Esophagus squamous epithelium (tissue), 4 donors: Measurements from ENCODE around the gene TSTD1.

Experiments used
- POLR2A ChIP-seq, 4 donors: fragments of 450-650 bp; IDR thresholded peaks; one replicate each; pipeline ENCODE4 v1.6.1; 2017; ENCODE audit warnings: antibody characterized with exemption in 4 of 4, mild to moderate bottlenecking in 4 of 4, moderate library complexity in 3 of 4
- TF ChIP-seq, protein P1 (sequence below), 6 experiments: fragments of 450-650 bp in 4 of 6; fragments of 200-600 bp in 2 of 6; sonication (generic) in 2 of 6; IDR thresholded peaks; one replicate each; pipeline ENCODE4 v1.5.1; 2016 to 2019; ENCODE audit warnings: antibody characterized with exemption in 6 of 6, mild to moderate bottlenecking in 4 of 6, moderate library complexity in 4 of 6

DNA sequence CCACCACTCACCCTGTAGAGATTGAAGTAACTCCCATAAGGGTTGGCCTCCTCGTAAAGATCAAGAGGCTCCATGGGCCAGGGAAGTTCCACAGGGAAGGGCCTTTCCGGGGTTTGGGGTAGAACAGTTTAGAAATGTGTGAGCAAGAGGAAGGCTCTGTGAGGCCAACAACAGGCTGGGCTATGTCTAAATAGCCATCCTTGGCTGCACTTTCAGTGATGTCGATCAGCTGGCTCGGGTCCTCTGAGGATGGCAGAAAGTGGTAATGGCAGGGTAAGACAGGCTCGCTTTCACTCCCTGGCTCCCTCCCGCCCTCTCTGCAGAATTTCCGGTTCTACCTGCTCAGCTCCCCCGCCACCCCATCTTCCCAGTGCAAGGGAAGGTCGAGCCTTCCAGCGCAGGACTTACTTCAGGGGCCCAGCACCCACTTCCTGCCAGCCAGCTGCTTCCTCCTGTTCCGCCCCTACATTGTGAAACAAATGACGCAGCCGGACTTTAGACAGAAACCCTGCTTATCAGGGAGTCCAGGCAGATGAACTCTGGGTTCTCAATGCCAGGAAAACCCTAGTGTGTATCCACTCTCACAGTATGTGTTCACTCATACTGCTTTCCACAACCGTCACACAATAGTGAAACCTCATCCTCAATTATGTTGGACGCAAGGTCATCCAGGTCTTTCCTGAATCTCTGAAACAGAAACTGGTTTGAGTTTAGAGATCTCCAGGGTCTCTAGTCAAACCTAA lies 25.1 kb downstream of the TSTD1 start:
- peak in 2 of 4 donors; percentile 16 to 61 for TF ChIP-seq POLR2A (IDR thresholded peaks at IDR 0.05)
- TF ChIP-seq, protein P1, sequence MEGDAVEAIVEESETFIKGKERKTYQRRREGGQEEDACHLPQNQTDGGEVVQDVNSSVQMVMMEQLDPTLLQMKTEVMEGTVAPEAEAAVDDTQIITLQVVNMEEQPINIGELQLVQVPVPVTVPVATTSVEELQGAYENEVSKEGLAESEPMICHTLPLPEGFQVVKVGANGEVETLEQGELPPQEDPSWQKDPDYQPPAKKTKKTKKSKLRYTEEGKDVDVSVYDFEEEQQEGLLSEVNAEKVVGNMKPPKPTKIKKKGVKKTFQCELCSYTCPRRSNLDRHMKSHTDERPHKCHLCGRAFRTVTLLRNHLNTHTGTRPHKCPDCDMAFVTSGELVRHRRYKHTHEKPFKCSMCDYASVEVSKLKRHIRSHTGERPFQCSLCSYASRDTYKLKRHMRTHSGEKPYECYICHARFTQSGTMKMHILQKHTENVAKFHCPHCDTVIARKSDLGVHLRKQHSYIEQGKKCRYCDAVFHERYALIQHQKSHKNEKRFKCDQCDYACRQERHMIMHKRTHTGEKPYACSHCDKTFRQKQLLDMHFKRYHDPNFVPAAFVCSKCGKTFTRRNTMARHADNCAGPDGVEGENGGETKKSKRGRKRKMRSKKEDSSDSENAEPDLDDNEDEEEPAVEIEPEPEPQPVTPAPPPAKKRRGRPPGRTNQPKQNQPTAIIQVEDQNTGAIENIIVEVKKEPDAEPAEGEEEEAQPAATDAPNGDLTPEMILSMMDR (IDR thresholded peaks at IDR 0.05), result peak in 1 of 6 experiments; percentile 13
